Esophagus muscularis mucosa (tissue), 3 donors: ENCODE results near the gene PARD3B.

Experiments
- EP300 ChIP-seq: sonication (generic); formaldehyde crosslinking; IDR thresholded peaks from one replicate; pipeline ENCODE4 v1.6.1; 2017; ENCODE audit warnings: antibody characterized with exemption
- POLR2A ChIP-seq: fragments of 450-650 bp; IDR thresholded peaks from one replicate; pipeline ENCODE4 v1.6.1; 2017; ENCODE audit warnings: antibody characterized with exemption, moderate library complexity, mild to moderate bottlenecking, low read depth
- POLR2AphosphoS5 ChIP-seq, 2 donors: sonication (generic); formaldehyde crosslinking; IDR thresholded peaks; one replicate each; pipeline ENCODE4 v1.6.1; 2017; ENCODE audit warnings: antibody characterized with exemption in 2 of 2

GRCh38 chr2:205650931-205651330 is 1105.7 kb downstream of the PARD3B start:
- TF ChIP-seq POLR2AphosphoS5 (IDR thresholded peaks at IDR 0.05), result no peak
- TF ChIP-seq EP300, result no peak
- TF ChIP-seq POLR2A, result no peak
